ENCODE measurements around the gene PRPF8.

PRPF8 gene

GRCh38 chr17:1601571-1601970, 83.1 kb downstream of the PRPF8 start:
- no peak for DNase-seq
